Keratinocyte (primary cell): Measurements from ENCODE around the gene ATF1. TPM values are rescaled to one million over a fixed set of nuclear protein-coding genes. Genes with fewer than 3 reads are reported as not detected.

Source experiments
- DNase-seq: peaks from one replicate; pipeline ENCODE4 v3.0.0-alpha.2; 2011; ENCODE audit warnings: low read depth, missing footprints, low spot score
- FAIRE-seq: peaks from 2 replicates; lab custom pipeline; 2011; peaks lifted over from hg19 to GRCh38; lab: Jason Lieb, UNC
- H2AFZ ChIP-seq: 2 replicates; pipeline ENCODE4 v1.6.0; 2012; ENCODE audit warnings: low read length, control low read depth, inconsistent platforms; ENCODE audit not compliant: control insufficient read depth
- H3K27ac ChIP-seq: 2 replicates; pipeline ENCODE4 v1.5.1; 2011; ENCODE audit warnings: low read length; ENCODE audit not compliant: control insufficient read depth, insufficient read depth
- H3K27me3 ChIP-seq: 3 replicates; pipeline ENCODE4 v1.6.0; 2011; ENCODE audit warnings: low read length; ENCODE audit not compliant: control insufficient read depth, insufficient read depth; ENCODE audit errors: extremely low read depth
- H3K36me3 ChIP-seq, 2 experiments: 2 replicates in 1 of 2; 3 replicates in 1 of 2; pipeline ENCODE4 v1.5.1; 2011; ENCODE audit warnings: low read length in 2 of 2, mild to moderate bottlenecking in 1 of 2; ENCODE audit not compliant: control insufficient read depth in 2 of 2, insufficient read depth in 2 of 2; ENCODE audit errors: extremely low read depth in 1 of 2
- H3K4me1 ChIP-seq: 3 replicates; pipeline ENCODE4 v1.5.1; 2011; ENCODE audit warnings: low read length; ENCODE audit not compliant: control insufficient read depth, insufficient read depth; ENCODE audit errors: extremely low read depth
- H3K4me2 ChIP-seq: 3 replicates; pipeline ENCODE4 v1.6.0; 2011; ENCODE audit warnings: low read depth, low read length; ENCODE audit not compliant: control insufficient read depth, insufficient read depth; ENCODE audit errors: extremely low read depth
- H3K4me3 ChIP-seq, 3 experiments: fragments of 200-600 bp in 1 of 3; sonication (generic) in 1 of 3; 2 replicates in 2 of 3; 3 replicates in 1 of 3; pipeline ENCODE4 v1.5.1; 2011 to 2016; ENCODE audit warnings: low read length in 3 of 3, mild to moderate bottlenecking in 3 of 3, control low read depth in 2 of 3, inconsistent platforms in 1 of 3, low read depth in 1 of 3, mixed read lengths in 1 of 3, mixed run types in 1 of 3, moderate library complexity in 1 of 3; ENCODE audit not compliant: control insufficient read depth in 2 of 3, insufficient read depth in 2 of 3; ENCODE audit errors: extremely low read depth in 1 of 3
- H3K79me2 ChIP-seq: 2 replicates; pipeline ENCODE4 v1.6.0; 2012; ENCODE audit warnings: low read length; ENCODE audit not compliant: control insufficient read depth, insufficient read depth
- H3K9ac ChIP-seq: 3 replicates; pipeline ENCODE4 v1.6.0; 2011; ENCODE audit warnings: low read length; ENCODE audit not compliant: control insufficient read depth, insufficient read depth; ENCODE audit errors: extremely low read depth
- H3K9me1 ChIP-seq: 3 replicates; pipeline ENCODE4 v1.6.0; 2011; ENCODE audit warnings: low read length; ENCODE audit not compliant: control insufficient read depth, insufficient read depth; ENCODE audit errors: extremely low read depth
- H3K9me3 ChIP-seq: 2 replicates; pipeline ENCODE4 v1.5.1; 2012; ENCODE audit warnings: low read depth, low read length; ENCODE audit not compliant: control insufficient read depth
- H4K20me1 ChIP-seq: 3 replicates; pipeline ENCODE4 v1.6.0; 2011; ENCODE audit warnings: low read length; ENCODE audit not compliant: control insufficient read depth, insufficient read depth; ENCODE audit errors: extremely low read depth
- EZH2 ChIP-seq: IDR thresholded peaks from one replicate; pipeline ENCODE4 v1.6.1; 2012; ENCODE audit warnings: inconsistent platforms, mild to moderate bottlenecking, low read length, moderate library complexity
- dilution Hi-C: fragments of 300-500 bp; cut with MboI; formaldehyde crosslinking; loops from one replicate; pipeline ENCODE4 v1.7.0; 2020; ENCODE audit warnings: low sequenced_read_pairs; ENCODE audit not compliant: extremely low pct_ligation_motif_present
- polyA plus RNA-seq, 5 experiments: library from polyadenylated mRNA; depleted of rRNA in 3 of 5; stranded (reverse) in 3 of 5; stranded (forward) in 1 of 5; unstranded in 1 of 5; fragments of >200 nt; gene quantifications; 1 replicate in 1 of 5; 2 replicates in 3 of 5; 3 replicates in 1 of 5; pipeline versions ENCODE4 v1.2.1 to v1.2.3, GENCODE V29; 2011 to 2012; ENCODE audit warnings: missing spikeins in 2 of 5, low read depth in 1 of 5, low replicate concordance in 1 of 5
- TF ChIP-seq, protein P1 (sequence below), 3 experiments: IDR thresholded peaks in 1 of 3; conservative IDR thresholded peaks in 1 of 3; optimal IDR thresholded peaks in 1 of 3; 2 replicates in 2 of 3; 3 replicates in 1 of 3; pipeline versions ENCODE3 to v1.5.1; 2011; ENCODE audit warnings: low read length in 3 of 3, mild to moderate bottlenecking in 3 of 3, moderate library complexity in 2 of 3, control low read depth in 1 of 3, inconsistent platforms in 1 of 3; ENCODE audit not compliant: insufficient read depth in 2 of 3; ENCODE audit errors: extremely low read depth in 1 of 3

The ATF1 gene
- polyA plus RNA-seq, 1 donor (not counting 4 experiments of a cell fraction or from before 2014, with no cell fraction given) = 37.4 TPM

DNA sequence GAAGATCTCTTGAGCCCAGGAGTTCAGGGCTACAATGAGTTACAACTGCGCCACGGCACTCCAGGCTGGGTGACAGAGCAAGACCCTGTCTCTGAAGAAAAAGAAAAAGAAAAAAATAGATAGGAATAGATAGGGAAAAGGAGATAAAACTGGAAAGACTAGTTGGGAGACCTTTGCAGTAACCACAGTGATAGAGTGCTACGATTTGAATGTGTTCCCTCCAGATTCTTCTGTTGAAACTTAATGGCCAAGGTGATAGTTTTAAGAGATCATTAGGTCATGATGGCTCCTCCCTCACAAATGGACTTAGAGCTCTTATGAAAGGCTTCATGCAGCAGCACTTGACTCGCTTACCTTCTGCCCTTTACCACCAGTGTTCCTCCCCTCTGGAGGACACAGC lies 13.5 kb upstream of the ATF1 start:
- no peak overlapping the region for H3K9ac ChIP-seq
- H3K9me3 ChIP-seq = no peaks in the 10 kb centered on the region
- DNase-seq (no peak), FAIRE-seq (no peak)
- H4K20me1 ChIP-seq = no peaks in the 10 kb centered on the region
- H3K4me1 ChIP-seq = no peaks in the 10 kb centered on the region
- H3K79me2 ChIP-seq = no peaks in the 10 kb centered on the region
- H3K4me3 ChIP-seq = no peak overlapping the region
- peaks cover 6 to 30% of the 10 kb centered on the region in 2 experiments for H3K36me3 ChIP-seq
- no peak for TF ChIP-seq EZH2
- TF ChIP-seq, protein P1, sequence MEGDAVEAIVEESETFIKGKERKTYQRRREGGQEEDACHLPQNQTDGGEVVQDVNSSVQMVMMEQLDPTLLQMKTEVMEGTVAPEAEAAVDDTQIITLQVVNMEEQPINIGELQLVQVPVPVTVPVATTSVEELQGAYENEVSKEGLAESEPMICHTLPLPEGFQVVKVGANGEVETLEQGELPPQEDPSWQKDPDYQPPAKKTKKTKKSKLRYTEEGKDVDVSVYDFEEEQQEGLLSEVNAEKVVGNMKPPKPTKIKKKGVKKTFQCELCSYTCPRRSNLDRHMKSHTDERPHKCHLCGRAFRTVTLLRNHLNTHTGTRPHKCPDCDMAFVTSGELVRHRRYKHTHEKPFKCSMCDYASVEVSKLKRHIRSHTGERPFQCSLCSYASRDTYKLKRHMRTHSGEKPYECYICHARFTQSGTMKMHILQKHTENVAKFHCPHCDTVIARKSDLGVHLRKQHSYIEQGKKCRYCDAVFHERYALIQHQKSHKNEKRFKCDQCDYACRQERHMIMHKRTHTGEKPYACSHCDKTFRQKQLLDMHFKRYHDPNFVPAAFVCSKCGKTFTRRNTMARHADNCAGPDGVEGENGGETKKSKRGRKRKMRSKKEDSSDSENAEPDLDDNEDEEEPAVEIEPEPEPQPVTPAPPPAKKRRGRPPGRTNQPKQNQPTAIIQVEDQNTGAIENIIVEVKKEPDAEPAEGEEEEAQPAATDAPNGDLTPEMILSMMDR (optimal IDR thresholded peaks at IDR 0.05 in 1 of 3, IDR thresholded peaks at IDR 0.05 in 1 of 3, conservative IDR thresholded peaks at IDR 0.05 in 1 of 3; ENCODE audit: extremely low read depth in 1 of 3, insufficient read depth in 2 of 3, low read length in 3 of 3) = no peak
- H3K27ac ChIP-seq = no peak overlapping the region
- no peak overlapping the region for H2AFZ ChIP-seq
- no peaks in the 10 kb centered on the region for H3K27me3 ChIP-seq
- H3K9me1 ChIP-seq = no peaks in the 10 kb centered on the region
- H3K4me2 ChIP-seq = no peak overlapping the region
- dilution Hi-C loops = no loop called here

DNA sequence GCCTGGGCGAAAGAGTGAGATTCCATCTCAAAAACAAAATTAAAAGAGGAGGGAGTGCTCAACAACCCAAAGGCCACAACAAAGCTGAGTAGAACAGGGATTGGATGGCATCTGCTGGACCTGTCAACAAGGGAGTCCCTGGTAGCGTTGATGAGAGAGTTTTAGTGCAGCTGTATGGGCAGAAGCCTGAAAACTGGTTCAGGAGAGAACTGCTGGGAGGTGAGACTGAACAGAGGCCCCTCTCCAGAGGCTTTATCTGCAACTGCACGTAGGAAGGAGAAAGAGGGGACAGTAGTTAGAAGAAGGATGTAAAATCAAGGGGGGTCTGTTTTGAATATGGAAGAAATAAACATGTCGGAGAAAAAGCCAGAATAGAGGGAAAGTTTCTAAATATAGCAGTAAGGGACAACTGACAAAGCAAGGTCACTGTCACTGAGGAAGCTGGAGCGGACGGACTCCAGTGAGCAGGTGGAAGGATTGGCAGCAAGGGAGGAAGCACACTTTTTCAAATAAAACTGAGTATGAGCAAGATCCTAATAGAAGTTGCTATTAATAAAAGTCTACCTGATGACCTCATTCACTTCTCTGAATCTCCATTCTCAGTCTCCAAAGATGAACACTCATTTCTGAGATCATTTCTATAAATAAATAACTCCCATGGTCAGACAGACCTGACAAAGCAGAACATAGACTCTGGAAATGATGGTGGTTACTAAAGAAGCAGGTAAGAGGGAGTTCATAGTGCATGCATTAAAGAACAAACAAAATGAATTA lies 11.8 kb upstream of the ATF1 start:
- no peak for TF ChIP-seq EZH2
- TF ChIP-seq, protein P1 (optimal IDR thresholded peaks at IDR 0.05 in 1 of 3, IDR thresholded peaks at IDR 0.05 in 1 of 3, conservative IDR thresholded peaks at IDR 0.05 in 1 of 3; ENCODE audit: extremely low read depth in 1 of 3, insufficient read depth in 2 of 3, low read length in 3 of 3) = no peak
- H3K9ac ChIP-seq = no peak overlapping the region
- H3K27me3 ChIP-seq = no peaks in the 10 kb centered on the region
- H3K4me2 ChIP-seq = no peak overlapping the region
- no peaks in the 10 kb centered on the region for H4K20me1 ChIP-seq
- H3K79me2 ChIP-seq = no peaks in the 10 kb centered on the region
- H3K36me3 ChIP-seq = peaks cover 4 to 15% of the 10 kb centered on the region in 2 experiments
- dilution Hi-C loops = no loop called here
- no peaks in the 10 kb centered on the region for H3K9me1 ChIP-seq
- H3K4me1 ChIP-seq = no peaks in the 10 kb centered on the region
- H2AFZ ChIP-seq = no peak overlapping the region
- no peaks in the 10 kb centered on the region for H3K9me3 ChIP-seq
- no peak for FAIRE-seq
- H3K27ac ChIP-seq = no peak overlapping the region
- no peak overlapping the region for H3K4me3 ChIP-seq
- no peak for DNase-seq
